ENCODE results near the gene GABBR2.

The GABBR2 gene

DNA sequence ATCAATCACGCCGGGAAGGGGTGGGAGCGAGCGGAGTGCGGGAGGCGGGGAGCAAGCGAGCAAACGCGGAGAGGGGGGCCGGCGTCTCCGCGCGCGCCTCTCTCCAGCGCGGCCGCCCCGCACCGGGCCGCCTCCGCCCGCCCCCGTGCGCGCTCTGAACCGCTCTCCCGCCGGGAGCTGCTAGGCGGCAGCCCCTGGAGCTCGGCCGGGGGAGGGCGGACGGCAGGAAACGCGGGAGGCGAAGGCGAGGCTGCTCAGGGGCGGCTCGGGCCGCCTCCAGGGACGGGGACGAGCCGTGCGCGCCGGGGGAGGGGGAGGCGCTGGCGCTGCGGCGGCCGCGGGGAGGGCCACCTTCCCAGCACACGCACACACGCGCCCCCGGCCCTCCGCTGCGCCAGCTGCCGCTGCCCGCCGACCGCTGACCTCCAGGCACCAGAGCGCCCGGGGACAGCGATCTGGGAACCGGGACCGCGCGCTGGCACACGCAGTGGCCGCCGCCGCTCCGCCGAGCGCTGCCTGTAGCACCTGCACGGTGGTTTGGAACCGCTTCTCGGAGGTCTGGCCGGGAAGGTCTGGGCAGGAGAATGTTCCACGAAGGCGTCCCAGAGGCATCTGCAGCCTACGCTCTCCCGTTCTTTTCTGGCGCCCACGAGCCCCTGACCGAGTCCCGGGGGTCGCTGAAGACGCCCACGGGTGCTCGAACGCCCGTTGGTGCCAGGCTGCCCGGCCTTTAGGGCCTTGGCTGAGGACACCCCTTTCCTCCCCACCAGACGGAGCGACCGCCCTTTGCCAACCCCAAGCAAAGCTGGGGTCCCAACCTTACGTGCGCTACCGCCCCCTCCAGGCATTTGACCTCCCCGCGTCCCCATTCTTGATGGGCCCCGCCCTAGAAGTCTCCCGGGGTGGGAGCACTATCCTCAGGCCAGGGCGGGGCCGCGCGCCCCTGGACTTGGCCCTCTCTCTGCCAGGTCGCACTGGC is at the start of gene GABBR2:
Gene GABBR2, minus strand, starts transcription at position 3 of the 979 bp plus-strand sequence. CDS start 198 bp downstream, outside the sequence.
- no peak for DNase-seq

GRCh38 chr9:98755006-98755618 is 46.4 kb upstream of the GABBR2 start:
- no peak for DNase-seq

DNA sequence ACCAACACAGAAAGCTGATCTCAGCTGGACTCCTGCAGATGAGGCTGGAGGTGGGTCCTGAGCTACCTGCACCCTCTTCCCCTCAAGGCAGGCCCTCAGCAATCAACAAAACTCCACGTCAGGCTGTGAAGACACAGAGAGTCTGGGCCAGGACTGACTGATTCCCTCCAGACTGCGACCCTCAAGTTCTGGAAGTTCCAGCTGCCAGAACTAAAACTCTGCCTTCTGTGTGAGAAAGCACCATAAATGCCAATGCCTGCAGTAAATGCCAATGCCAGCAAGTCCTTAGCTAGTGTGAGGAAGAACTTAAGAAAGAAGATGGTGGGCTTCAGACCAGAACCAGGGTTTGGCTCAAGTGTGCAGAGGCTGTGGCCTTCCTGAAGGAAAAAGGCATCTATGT is 42.5 kb upstream of the GABBR2 start:
- DNase-seq = no peak

- no peak for DNase-seq
Observed at GRCh38 chr9:98750364-98751060, 41.8 kb upstream of the GABBR2 start.

- DNase-seq = no peak
Observed at GRCh38 chr9:98747476-98747875, 38.7 kb upstream of the GABBR2 start.

- DNase-seq = no peak
Observed at GRCh38 chr9:98745470-98745869, 36.7 kb upstream of the GABBR2 start.

GRCh38 chr9:98743818-98744611 is 35.3 kb upstream of the GABBR2 start:
- no peak for DNase-seq

DNA sequence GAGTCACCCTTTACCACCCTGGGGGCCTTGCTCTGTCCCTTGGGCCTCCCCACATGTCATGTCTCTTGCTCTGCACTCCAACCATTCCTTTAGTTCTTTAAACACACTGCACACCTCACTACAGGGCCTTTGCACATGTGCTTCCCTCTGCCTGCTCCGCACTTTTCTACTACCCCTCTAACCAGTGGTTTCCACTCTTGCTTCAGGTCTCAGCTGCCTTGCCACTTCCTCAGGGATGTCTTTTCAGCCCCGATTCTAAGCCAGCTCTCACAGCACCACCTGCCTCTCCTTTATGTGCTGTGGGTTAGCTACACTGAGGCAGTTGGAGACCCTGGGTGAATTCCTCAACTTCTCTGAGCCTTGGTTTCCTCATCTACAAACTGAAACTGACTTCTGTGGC is 34.6 kb upstream of the GABBR2 start:
- no peak for DNase-seq

- no peak for DNase-seq
Observed at GRCh38 chr9:98742325-98743280, 33.9 kb upstream of the GABBR2 start.

DNA sequence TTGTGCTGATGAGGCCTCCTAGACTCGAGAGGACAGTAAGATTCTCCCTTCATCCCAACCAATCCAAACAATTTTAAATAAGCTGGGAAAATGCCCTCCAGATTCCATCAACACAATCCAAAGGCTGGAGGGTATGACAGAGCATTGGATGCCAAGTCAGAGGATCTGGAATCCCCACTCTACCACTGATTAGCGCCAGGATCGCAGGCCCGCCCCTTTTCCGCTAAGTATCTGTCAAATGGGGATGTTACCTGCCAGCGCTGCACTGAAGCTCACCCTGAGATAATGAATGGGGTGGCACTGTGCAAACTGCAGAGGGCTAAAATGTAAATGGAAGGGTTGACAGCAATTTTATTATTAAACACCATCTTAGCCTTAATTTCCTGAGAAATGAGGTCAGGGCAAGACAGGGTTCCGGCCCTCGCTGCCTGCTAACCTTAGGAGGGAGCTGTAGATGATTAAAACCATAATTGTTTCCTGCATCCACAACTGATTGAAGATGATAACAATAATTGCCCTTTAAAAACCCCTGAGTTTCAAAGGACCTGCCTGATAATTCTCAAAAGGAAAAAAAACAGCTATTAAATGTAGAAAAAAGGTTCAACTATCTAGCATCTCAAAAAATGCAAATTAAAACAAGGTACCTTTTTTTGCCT is 31.6 kb upstream of the GABBR2 start:
- DNase-seq = no peak

GRCh38 chr9:98738741-98739140 is 30.0 kb upstream of the GABBR2 start:
- DNase-seq = no peak

- DNase-seq = no peak
Observed at GRCh38 chr9:98736226-98736625, 27.5 kb upstream of the GABBR2 start.

- no peak for DNase-seq
Observed at GRCh38 chr9:98732801-98733200, 24.1 kb upstream of the GABBR2 start.

DNA sequence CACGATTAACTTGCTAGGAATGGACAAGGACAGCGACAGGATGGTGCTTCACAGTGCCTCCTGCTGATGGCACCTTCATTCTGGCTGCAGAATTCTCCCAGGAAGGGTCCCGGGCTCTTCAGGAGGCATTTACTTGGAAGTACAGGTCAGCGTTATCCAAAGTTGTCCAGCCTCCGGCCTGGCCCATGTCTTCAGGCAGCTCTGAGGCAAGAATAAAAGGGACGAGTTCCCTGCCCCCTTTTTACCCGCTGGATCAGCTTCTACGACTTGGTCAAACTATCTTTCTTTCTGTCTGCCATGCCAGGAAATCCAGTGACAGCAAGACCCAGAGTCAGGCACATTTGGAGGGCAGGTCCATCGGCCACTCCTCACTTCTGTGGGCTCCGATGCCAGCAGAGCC is 23.4 kb upstream of the GABBR2 start:
- no peak for DNase-seq

DNA sequence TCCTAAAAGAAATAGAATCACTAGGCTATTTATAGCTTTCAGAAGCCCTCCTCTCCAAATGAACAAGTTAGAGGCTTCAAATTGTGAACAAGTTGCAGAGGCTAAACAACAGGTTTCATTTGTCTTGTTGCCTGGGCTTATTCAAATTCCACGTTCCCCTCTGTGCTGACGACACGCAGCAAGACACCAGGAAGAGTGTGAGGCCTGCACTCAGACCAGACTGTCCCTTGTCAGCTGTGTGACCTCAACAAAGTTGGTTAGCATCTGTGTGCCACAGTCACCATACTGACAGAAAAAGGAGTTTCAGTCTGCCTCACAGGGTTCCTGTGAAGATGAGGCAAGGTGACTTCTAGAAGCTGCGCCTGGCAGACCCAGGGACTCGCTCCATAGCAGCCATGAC is 22.1 kb upstream of the GABBR2 start:
- DNase-seq = no peak

- no peak for DNase-seq
Observed at GRCh38 chr9:98728500-98728899, 19.8 kb upstream of the GABBR2 start.

- DNase-seq = no peak
Observed at GRCh38 chr9:98727428-98727827, 18.7 kb upstream of the GABBR2 start.

DNA sequence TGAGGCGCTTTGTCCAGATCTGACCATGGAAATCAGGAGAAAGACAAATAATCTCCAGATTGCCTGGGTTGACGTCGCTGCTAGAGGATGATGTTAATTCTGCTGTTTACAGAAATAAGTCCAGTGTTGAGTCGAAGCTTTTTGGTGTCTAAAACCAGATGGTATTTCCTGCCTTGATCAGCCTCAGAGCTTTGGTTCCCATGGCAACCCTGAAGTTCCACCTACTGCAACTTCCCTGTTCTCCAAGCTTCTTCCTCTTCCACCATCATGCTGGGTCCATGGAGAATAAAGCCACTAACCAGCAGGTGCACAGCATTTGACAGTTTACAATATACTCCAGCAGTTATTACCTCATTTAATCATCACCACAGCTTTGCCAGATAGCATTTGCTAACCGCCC is 18.0 kb upstream of the GABBR2 start:
- DNase-seq = no peak

DNA sequence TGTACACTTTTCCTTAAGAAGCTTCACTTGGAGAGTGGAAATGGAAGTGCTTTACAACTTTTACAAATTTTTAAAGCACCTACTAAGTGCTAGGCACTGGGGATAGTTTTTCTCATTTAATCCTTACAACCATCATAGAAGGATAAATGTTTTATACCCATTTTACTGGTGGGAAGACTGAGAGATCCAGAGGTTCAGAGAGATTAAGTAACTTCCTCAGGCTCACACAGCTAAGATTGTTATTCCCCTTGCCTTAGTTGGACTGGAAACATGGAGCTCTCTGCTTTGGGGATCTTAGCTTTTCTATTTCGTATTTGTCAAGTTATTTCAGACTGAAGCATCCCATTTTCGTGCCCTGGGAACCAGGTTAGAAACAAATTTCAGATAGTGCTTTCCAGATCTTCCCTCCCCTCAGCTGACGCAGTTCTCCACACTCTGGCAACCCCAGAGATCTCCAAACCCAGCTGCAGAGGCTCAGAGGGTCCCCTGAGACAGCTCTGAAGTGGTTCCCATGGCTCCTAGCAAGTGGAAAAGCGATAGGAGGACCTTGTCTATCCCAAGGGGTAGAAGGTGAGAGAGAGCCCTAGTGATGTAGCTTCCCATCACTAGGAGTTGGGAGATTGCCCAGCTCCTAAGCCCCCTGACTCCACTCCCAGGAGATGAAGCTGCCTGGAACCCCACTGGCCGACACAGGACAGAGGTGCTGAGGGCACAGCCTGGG is 16.2 kb upstream of the GABBR2 start:
- DNase-seq = no peak

DNA sequence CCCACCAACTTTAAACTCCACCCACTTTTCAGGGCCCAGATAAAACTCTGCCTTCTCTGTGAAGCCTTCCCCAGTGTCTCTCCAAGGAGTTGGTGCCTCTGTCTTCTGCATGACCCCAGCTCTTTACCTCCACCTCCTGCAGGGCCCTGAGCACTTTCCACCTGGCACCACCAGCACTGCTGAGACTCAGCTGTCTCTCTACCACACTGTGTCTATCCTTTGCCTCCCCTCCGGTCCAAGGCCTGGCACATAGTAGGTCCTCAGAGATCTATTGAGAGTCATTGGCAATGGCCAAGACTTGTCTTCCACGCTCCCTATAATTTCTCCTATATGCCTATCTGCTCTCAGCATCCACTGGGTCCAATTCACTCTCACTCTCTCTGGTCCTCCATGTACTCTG is 12.9 kb upstream of the GABBR2 start:
- DNase-seq = no peak

All from SIG-M5 (cell line).